ENCODE data around the gene ENDOD1.
A peak's percentile ranks its signal among the peaks of the same experiment; 100 is the strongest.
"Not testable (repeated sequence)": the region's sequence is repeated elsewhere in the genome, so short reads cannot be mapped to it uniquely, and the experiment has no call there.

The ENDOD1 gene

GRCh38 chr11:95103701-95104100, 14.1 kb downstream of the ENDOD1 start:
- DNase-seq (ENCODE audit: low spot score): no peak

GRCh38 chr11:95104121-95104830, 14.6 kb downstream of the ENDOD1 start:
- DNase-seq (ENCODE audit: low spot score): no peak

GRCh38 chr11:95104856-95105255, 15.2 kb downstream of the ENDOD1 start:
- DNase-seq (ENCODE audit: low spot score): no peak

- no peak for DNase-seq (ENCODE audit: low spot score)
These were observed 18.5 kb downstream of the ENDOD1 start for GRCh38 chr11:95108159-95108611.

- DNase-seq (ENCODE audit: low spot score): no peak
These were observed 19.3 kb downstream of the ENDOD1 start for GRCh38 chr11:95108671-95109551.

GRCh38 chr11:95111471-95111870, 21.8 kb downstream of the ENDOD1 start:
- DNase-seq (ENCODE audit: low spot score): not testable (repeated sequence)

GRCh38 chr11:95111923-95112540, 22.4 kb downstream of the ENDOD1 start:
- no peak for DNase-seq (ENCODE audit: low spot score)

- DNase-seq (ENCODE audit: low spot score): no peak
These were observed 26.0 kb downstream of the ENDOD1 start for GRCh38 chr11:95115597-95115996.

GRCh38 chr11:95119361-95120060, 29.9 kb downstream of the ENDOD1 start:
- DNase-seq (ENCODE audit: low spot score): no peak

- DNase-seq (ENCODE audit: low spot score): no peak
These were observed 32.1 kb downstream of the ENDOD1 start for GRCh38 chr11:95121698-95122097.

GRCh38 chr11:95123556-95123955, 33.9 kb downstream of the ENDOD1 start:
- DNase-seq (ENCODE audit: low spot score): no peak

GRCh38 chr11:95128602-95129001, 39.0 kb downstream of the ENDOD1 start:
- no peak for DNase-seq (ENCODE audit: low spot score)

GRCh38 chr11:95132956-95133355, 43.3 kb downstream of the ENDOD1 start:
- no peak for DNase-seq (ENCODE audit: low spot score)

GRCh38 chr11:95134491-95134890, 44.8 kb downstream of the ENDOD1 start:
- DNase-seq (ENCODE audit: low spot score): peak; percentile 55

- no peak for DNase-seq (ENCODE audit: low spot score)
These were observed 45.5 kb downstream of the ENDOD1 start for GRCh38 chr11:95135155-95135554.

- DNase-seq (ENCODE audit: low spot score): no peak
These were observed 46.2 kb downstream of the ENDOD1 start for GRCh38 chr11:95135880-95136279.

GRCh38 chr11:95136747-95137146, 47.1 kb downstream of the ENDOD1 start:
- not testable (repeated sequence) for DNase-seq (ENCODE audit: low spot score)

GRCh38 chr11:95137299-95137698, 47.7 kb downstream of the ENDOD1 start:
- no peak for DNase-seq (ENCODE audit: low spot score)

- peak; percentile 56 for DNase-seq (ENCODE audit: low spot score)
These were observed 48.8 kb downstream of the ENDOD1 start for GRCh38 chr11:95138448-95138847.

- DNase-seq (ENCODE audit: low spot score): no peak
These were observed 50.9 kb downstream of the ENDOD1 start for GRCh38 chr11:95140397-95141033.

GRCh38 chr11:95142431-95142830, 52.8 kb downstream of the ENDOD1 start:
- DNase-seq (ENCODE audit: low spot score): no peak

Data from pons (tissue), 1 donor.